Spleen (tissue), 11 donors: Measurements from ENCODE around the gene GPR31. TPM values are rescaled to one million over a fixed set of nuclear protein-coding genes. Genes with fewer than 3 reads are reported as not detected.

Source experiments
- DNase-seq: peaks from one replicate; pipeline ENCODE4 v3.0.0-alpha.2; 2020
- H3K27ac ChIP-seq, 8 donors: fragments of 200-600 bp; sonication (generic) in 7 of 8; 1 replicate in 4 of 8; 2 replicates in 4 of 8; pipeline versions ENCODE4 v1.5.0 to v1.8.0; 2016 to 2021; ENCODE audit warnings: inconsistent platforms in 4 of 8, mild to moderate bottlenecking in 4 of 8, moderate library complexity in 1 of 8
- H3K27me3 ChIP-seq, 7 donors: fragments of 200-600 bp; sonication (generic) in 6 of 7; replicated peaks in 1 of 7; 1 replicate in 4 of 7; 2 replicates in 3 of 7; pipeline versions ENCODE4 v1.5.0 to v1.8.0; 2016 to 2021; ENCODE audit warnings: inconsistent platforms in 3 of 7, mild to moderate bottlenecking in 1 of 7
- H3K36me3 ChIP-seq, 6 donors: fragments of 200-600 bp; sonication (generic) in 5 of 6; 1 replicate in 4 of 6; 2 replicates in 2 of 6; pipeline versions ENCODE4 v1.5.0 to v1.8.0; 2016 to 2021; ENCODE audit warnings: inconsistent platforms in 2 of 6
- H3K4me1 ChIP-seq, 6 donors: fragments of 200-600 bp; sonication (generic) in 5 of 6; 1 replicate in 3 of 6; 2 replicates in 3 of 6; pipeline versions ENCODE4 v1.5.0 to v1.8.0; 2016 to 2021; ENCODE audit warnings: inconsistent platforms in 3 of 6
- H3K4me3 ChIP-seq, 8 donors: fragments of 200-600 bp; sonication (generic) in 7 of 8; 1 replicate in 4 of 8; 2 replicates in 4 of 8; pipeline versions ENCODE4 v1.5.0 to v1.8.0; 2016 to 2021; ENCODE audit warnings: inconsistent platforms in 4 of 8, mild to moderate bottlenecking in 4 of 8, moderate library complexity in 2 of 8
- H3K9me3 ChIP-seq, 8 donors: fragments of 200-600 bp; sonication (generic) in 7 of 8; 1 replicate in 4 of 8; 2 replicates in 4 of 8; pipeline versions ENCODE4 v1.5.0 to v1.8.0; 2016 to 2021; ENCODE audit warnings: inconsistent platforms in 4 of 8
- CTCF ChIP-seq, 11 experiments: fragments of 200-600 bp in 7 of 11; fragments of 450-650 bp in 4 of 11; sonication (generic) in 4 of 11; IDR thresholded peaks in 8 of 11; conservative IDR thresholded peaks in 3 of 11; 1 replicate in 7 of 11; 2 replicates in 4 of 11; pipeline versions ENCODE4 v1.4.0 to v1.8.0; 2016 to 2021; ENCODE audit warnings: antibody characterized with exemption in 11 of 11, inconsistent platforms in 4 of 11, mild to moderate bottlenecking in 1 of 11
- POLR2A ChIP-seq, 3 donors: fragments of 450-650 bp; IDR thresholded peaks; one replicate each; pipeline ENCODE4 v1.5.1; 2017; ENCODE audit warnings: antibody characterized with exemption in 3 of 3, mild to moderate bottlenecking in 1 of 3
- POLR2AphosphoS5 ChIP-seq, 3 donors: sonication (generic); formaldehyde crosslinking; IDR thresholded peaks; one replicate each; pipeline ENCODE4 v1.5.1; 2017; ENCODE audit warnings: antibody characterized with exemption in 3 of 3
- WGBS, 5 donors: extraction: QIAGEN DNeasy Blood & Tissue Kit in 3 of 5; methylation state at CpG; one replicate each; pipeline versions ENCODE4 v1.1.5 to v1.1.7; 2013 to 2018; 5-methylcytosine and 5-hydroxymethylcytosine counted together
- intact Hi-C: fragments of 100-400 bp; cut with DNase I; formaldehyde crosslinking; loops from one replicate; pipeline ENCODE4 v1.15.0; 2023; ENCODE audit warnings: low total_unique reads
- polyA plus RNA-seq, 3 donors: library from polyadenylated mRNA; stranded (reverse); fragments of 200-250 nt; gene quantifications; one replicate each; pipeline ENCODE4 v1.2.1, GENCODE V29; 2013
- total RNA-seq, 7 donors: library from RNA; depleted of rRNA in 3 of 7; stranded (reverse); fragments of >200 nt in 3 of 7; fragmentation: NEBNext Ultra II Directional in 4 of 7; extraction: Animal tissue kit (Norgen Biotek cat#: 25700) in 4 of 7; gene quantifications; one replicate each; pipeline versions ENCODE4 v1.1.0 to v1.2.1, GENCODE V29; 2016 to 2021
- donor health status: healthy with polysubstance abuse.
- donor health status: DM: no; HTN: no; CAD: no; lungs with moderate emphysema.
- donor health status: DM: no; HTN: no; CAD: no.
- donor health status: Bipolar disorder and iron deficiency.
- donor health status: healthy.
- donor health status: DM: no; HTN: no; CAD: no.
- donor health status: DM: yes; HTN: yes; CAD: no.

The GPR31 gene
- total and polyA plus RNA-seq, 10 donors, result 0.24 to 1.0 (median 0.94) TPM; not detected in 7

DNA sequence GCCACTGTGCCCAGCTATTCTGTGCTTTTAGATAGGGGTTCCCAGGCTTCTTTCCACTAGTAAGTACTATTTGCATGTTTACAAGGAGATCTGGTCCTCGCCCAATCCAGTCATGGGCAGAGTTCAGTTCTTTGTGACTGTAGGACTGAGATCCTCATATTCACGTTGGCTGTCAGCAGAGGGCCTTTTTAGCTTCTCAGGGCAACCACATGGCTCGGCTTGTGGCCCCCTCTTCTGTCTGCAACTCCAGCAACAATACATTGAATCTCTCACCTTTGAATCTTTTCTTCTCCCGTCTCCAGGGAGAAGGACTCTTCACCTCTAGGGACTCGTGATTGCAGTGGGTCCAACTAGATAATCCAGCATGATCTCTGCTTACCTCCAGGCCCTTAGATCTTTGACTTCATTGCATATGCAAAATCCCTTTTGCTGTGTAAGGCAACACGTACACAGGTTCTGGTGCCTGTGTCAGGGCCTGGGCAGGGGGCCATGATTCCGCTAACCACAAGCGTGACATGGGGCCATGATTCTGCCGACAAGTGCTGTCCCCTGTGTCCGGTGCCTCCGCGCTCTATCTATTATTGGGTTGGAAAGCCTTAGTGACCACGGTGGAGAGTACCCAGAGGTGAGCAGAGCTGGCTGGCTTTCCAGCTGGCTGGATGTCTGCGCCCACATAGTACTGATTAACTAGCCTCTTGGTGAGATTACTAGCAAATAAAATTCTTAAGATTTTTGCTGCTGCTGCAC lies 29.8 kb downstream of the GPR31 start:
- peaks cover 0 to 16% (median 0%) of the 10 kb centered on the region in 6 donors for H3K36me3 ChIP-seq
- H3K27me3 ChIP-seq, result no peaks in the 10 kb centered on the region
- peaks cover 0 to 91% (median 45%) of the 10 kb centered on the region in 6 donors for H3K4me1 ChIP-seq
- peak overlapping the region in 5 of 8 donors; percentile 6 to 89 (median 74) for H3K27ac ChIP-seq
- peak overlapping the region in 1 of 8 donors; percentile 19 for H3K4me3 ChIP-seq
- intact Hi-C loops, result no loop called here
- no peak for TF ChIP-seq POLR2A (IDR thresholded peaks at IDR 0.05)
- TF ChIP-seq POLR2AphosphoS5 (IDR thresholded peaks at IDR 0.05), result no peak
- no peak for DNase-seq
- peaks cover 0 to 5% (median 0%) of the 10 kb centered on the region in 8 donors for H3K9me3 ChIP-seq
- WGBS, 5 donors, result 80 to 93% (median 89%) methylated on average over 14 of the region's 14 CpGs

DNA sequence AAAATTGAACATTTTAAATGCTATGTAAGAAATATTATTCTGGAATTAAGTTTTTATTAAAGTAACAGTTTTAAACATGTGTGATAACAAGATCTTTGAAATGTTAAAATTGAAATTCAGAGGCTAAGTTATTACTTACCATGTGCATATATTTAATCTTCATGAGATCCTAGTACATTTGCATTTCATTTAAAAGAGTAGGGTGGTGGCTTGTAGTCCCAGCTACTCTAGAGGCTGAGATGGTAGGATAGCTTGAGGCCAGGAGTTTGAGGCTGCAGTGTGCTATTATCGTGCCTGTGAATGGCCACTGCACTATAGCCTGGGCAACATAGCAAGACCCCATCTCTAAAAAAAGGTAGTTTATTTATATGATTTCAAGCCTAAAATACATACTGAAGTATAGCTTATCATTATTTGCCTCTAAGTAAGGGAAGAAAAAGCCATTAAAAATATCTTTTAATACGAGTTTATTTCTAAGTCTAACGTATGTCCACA lies 31.9 kb downstream of the GPR31 start:
- H3K36me3 ChIP-seq, result peaks cover 0 to 16% (median 0%) of the 10 kb centered on the region in 6 donors
- no peak for DNase-seq
- H3K9me3 ChIP-seq, result peaks cover 0 to 5% (median 0%) of the 10 kb centered on the region in 8 donors
- H3K27me3 ChIP-seq, result peaks cover 0 to 8% (median 0%) of the 10 kb centered on the region in 7 donors
- TF ChIP-seq CTCF (IDR thresholded peaks at IDR 0.05 in 8 of 11, conservative IDR thresholded peaks at IDR 0.05 in 3 of 11) (no peak), POLR2AphosphoS5 (IDR thresholded peaks at IDR 0.05) (no peak), POLR2A (IDR thresholded peaks at IDR 0.05) (no peak)
- 70 to 97% (median 89%) methylated on average over 3 of the region's 3 CpGs for WGBS, 5 donors
- H3K4me3 ChIP-seq, result peak overlapping the region in 5 of 8 donors; percentile 25 to 70 (median 46)
- H3K27ac ChIP-seq, result peak overlapping the region in 4 of 8 donors; percentile 18 to 93 (median 90)
- H3K4me1 ChIP-seq, result peaks cover 5 to 91% (median 52%) of the 10 kb centered on the region in 6 donors
- intact Hi-C loops, result no loop called here

GRCh38 chr6:167125410-167125809 lies 32.4 kb downstream of the GPR31 start:
- intact Hi-C loops, result no loop called here
- Histone ChIP-seq H3K36me3 (peaks cover 0 to 16% (median 0%) of the 10 kb centered on the region in 6 donors), H3K4me1 (peaks cover 5 to 91% (median 51%) of the 10 kb centered on the region in 6 donors), H3K27ac (peak overlapping the region in 5 of 8 donors; percentile 50 to 93 (median 89)), H3K27me3 (peaks cover 0 to 8% (median 0%) of the 10 kb centered on the region in 7 donors), H3K4me3 (peak overlapping the region; percentile 21 to 70 (median 40)), H3K9me3 (peaks cover 0 to 5% (median 0%) of the 10 kb centered on the region in 8 donors)
- TF ChIP-seq POLR2AphosphoS5 (IDR thresholded peaks at IDR 0.05) (peak in 2 of 3 donors; percentile 25 to 78), POLR2A (IDR thresholded peaks at IDR 0.05) (no peak)
- no peak for DNase-seq
- WGBS, 5 donors, result 39 to 48% (median 45%) methylated on average over 4 of the region's 4 CpGs

- peaks cover 0 to 8% (median 0%) of the 10 kb centered on the region in 7 donors for H3K27me3 ChIP-seq
- intact Hi-C loops, result no loop called here
- 74 to 93% (median 85%) methylated on average over 5 of the region's 5 CpGs for WGBS, 5 donors
- H3K4me1 ChIP-seq, result peaks cover 5 to 91% (median 51%) of the 10 kb centered on the region in 6 donors
- H3K27ac ChIP-seq, result peak overlapping the region in 5 of 8 donors; percentile 77 to 93 (median 89)
- peaks cover 0 to 5% (median 0%) of the 10 kb centered on the region in 8 donors for H3K9me3 ChIP-seq
- no peak for DNase-seq
- peak overlapping the region; percentile 21 to 70 (median 40) for H3K4me3 ChIP-seq
- peaks cover 0 to 16% (median 0%) of the 10 kb centered on the region in 6 donors for H3K36me3 ChIP-seq
- TF ChIP-seq POLR2A (IDR thresholded peaks at IDR 0.05), result no peak
- no peak for TF ChIP-seq POLR2AphosphoS5 (IDR thresholded peaks at IDR 0.05)
- no peak for TF ChIP-seq CTCF (IDR thresholded peaks at IDR 0.05 in 8 of 11, conservative IDR thresholded peaks at IDR 0.05 in 3 of 11)
Measured at GRCh38 chr6:167124753-167125152, 33.0 kb downstream of the GPR31 start.
